HG03469 (cell line): ENCODE results near the gene MRI1.
"Not testable (repeated sequence)": the region's sequence is repeated elsewhere in the genome, so short reads cannot be mapped to it uniquely, and the experiment has no call there.

ENCODE experiments used
- ATAC-seq: cut with Tn5 transposase; IDR thresholded peaks from one replicate; pipeline ENCODE4 v1.9.1; 2021; ENCODE audit warnings: mild to moderate bottlenecking, moderate library complexity, moderate number of reproducible peaks; ENCODE audit not compliant: unreplicated experiment

MRI1 gene

DNA sequence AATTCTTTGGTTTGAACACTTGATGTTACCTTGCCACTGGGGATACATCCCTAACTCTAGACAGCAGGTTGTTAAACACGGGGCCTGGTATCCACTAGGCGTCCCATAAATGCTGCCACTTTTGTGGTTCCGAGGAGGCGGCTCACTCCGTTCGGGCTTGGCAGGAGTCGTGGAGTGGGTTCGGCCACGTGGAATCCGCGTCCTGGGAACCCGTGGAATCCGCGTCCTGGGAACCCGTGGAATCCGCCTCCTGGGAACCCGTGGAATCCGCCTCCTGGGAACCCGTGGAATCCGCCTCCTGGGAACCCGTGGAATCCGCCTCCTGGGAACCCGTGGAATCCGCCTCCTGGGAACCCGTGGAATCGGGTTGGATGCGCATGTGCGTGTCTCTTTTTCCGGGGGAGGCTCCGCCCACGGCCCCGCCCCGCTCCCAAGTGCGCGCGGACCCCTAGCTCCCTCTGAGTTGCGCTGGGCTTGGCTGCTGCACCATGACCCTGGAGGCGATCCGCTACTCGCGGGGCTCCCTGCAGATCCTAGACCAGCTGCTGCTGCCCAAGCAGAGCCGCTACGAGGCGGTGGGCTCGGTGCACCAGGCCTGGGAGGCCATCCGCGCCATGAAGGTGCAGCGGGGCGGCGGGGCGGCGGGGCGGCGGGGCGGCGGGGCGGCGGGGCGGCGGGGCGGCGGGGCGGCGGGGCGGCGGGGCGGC lies at the start of gene MRI1:
TSS of gene MRI1 (plus strand) at position 422 of the 707 bp plus-strand sequence. CDS start at position 489, 67 bp downstream.
- no peak for ATAC-seq

DNA sequence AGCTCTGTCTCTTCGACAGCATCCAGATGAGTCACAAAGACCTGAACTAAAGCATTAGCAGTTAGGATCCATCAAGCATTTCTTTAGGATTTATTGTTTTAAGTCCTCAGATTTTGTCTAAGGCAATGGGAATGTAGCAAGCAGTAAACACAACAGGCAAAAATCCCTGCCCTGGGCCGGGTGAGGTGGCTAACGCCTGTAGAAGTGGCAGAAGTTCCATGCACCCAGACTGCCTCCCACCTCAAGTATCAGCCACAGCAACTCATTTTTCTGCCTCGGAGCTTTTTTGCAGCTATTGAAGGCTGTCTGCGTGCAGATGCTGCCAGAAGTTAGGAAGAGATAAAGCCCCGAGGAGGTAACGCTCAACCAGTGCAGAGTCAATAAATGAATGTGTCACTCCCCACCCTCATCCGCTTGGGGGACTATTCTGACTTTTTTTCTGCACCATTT lies 47.1 kb upstream of the MRI1 start:
- no peak for ATAC-seq

DNA sequence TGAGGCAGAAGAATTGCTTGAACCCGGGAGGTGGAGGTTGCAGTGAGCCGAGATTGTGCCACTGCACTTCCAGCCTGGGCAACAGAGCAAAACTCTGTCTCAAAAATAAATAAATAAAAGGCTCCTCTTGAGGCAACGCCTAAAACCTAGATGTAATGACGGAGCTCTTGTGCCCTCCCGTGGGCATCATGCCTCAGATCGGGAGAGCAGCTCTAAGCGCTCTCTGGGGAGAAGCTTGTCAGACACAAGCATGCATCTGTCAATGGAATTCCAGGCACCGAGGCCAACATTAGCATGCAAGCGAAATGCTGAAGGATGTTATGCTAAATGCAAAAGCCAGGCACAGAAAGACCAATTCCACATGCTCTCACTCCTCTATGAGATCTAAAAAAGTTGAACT lies 45.6 kb upstream of the MRI1 start:
- no peak for ATAC-seq

DNA sequence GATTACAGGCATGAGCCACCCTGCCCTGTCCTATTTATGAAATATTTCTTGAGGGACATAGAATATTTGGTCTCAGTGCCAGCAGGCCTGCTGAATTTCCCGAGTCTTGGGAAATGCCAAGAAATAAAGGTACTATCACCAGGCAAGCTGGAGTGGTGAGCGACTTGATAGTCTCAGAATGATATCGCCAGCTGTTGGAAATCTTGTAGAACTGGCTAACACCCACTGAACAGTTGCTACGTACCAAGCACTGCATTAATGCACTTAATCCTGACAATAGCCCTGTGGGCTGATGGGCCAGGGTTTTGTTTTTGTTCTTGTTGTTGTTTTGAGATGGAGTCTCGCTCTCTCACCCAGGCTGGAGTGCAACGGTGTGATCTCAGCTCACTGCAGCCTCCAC lies 42.2 kb upstream of the MRI1 start:
- no peak for ATAC-seq

DNA sequence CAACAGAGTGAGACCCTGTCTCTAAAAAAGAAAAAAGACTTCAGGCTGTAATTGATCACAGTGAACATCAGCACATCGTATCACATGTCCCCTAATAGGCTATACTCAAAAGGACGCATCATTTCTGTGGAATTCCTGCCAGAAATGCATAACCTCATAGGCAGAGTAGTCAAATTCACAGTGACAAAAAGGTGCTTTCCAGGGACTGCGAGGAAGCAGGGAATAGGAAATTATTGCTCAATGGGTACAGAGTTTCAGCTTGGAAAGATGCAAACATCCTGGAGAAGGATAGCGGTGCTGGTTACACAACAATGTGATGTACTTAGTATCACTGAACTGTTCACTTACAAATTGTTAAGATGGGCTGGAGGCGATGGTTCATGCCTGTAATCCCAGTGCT lies 41.1 kb upstream of the MRI1 start:
- ATAC-seq: no peak

DNA sequence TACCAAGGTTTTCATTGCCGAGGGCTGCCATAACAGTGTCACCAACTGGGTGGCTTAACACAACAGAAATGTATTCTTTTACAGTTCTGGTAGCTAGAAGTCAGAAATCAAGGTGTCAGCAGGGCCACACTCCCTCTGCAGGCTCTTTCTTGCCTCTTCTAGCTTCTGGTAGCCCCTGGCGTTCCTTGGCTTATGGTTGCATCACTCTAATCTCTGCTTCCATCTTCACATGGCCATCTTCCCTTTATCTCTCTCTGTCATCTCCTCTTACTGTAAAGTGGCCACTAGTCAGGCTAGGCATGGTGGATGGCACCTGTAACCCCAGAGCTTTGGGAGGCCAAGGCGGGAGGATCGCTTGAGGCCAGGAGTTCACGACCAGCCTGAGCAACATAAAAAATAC lies 38.0 kb upstream of the MRI1 start:
- ATAC-seq: no peak

DNA sequence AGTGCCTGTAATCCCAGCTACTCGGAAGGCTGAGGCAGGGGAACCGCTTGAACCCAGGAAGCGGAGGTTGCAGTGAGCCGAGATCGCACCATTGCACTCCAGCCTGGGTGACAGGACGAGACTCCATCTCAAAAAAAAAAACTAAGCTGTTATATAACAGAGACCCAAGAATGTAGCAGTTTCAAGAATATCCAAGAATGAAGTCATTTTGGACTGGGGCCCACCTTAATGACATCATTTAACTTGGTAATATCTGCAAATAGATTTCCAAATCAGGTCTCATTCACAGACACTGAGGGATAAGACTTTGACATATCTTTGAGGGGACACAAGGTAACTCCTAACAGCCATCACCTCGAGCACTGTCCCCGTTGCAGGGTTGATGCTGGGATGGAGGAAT lies 36.5 kb upstream of the MRI1 start:
- ATAC-seq: no peak

DNA sequence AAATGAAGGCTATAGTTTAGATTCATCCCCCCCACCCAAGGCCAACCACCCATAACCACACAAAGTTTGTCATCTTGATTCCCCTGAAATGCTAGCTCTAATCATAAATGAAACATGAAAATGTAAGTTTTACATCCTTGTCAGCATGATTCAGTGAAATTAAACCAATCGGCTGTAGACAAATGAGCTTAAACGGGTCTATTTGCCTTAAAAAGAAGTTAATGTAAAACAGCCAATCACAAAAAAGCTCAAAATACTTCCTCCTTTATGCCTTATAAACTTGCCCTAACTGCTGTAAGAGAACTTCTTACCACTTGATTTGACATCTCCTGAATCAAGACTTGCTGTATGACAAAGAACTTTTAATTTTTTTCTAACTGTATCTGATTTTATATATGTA lies 34.5 kb upstream of the MRI1 start:
- ATAC-seq: no peak

DNA sequence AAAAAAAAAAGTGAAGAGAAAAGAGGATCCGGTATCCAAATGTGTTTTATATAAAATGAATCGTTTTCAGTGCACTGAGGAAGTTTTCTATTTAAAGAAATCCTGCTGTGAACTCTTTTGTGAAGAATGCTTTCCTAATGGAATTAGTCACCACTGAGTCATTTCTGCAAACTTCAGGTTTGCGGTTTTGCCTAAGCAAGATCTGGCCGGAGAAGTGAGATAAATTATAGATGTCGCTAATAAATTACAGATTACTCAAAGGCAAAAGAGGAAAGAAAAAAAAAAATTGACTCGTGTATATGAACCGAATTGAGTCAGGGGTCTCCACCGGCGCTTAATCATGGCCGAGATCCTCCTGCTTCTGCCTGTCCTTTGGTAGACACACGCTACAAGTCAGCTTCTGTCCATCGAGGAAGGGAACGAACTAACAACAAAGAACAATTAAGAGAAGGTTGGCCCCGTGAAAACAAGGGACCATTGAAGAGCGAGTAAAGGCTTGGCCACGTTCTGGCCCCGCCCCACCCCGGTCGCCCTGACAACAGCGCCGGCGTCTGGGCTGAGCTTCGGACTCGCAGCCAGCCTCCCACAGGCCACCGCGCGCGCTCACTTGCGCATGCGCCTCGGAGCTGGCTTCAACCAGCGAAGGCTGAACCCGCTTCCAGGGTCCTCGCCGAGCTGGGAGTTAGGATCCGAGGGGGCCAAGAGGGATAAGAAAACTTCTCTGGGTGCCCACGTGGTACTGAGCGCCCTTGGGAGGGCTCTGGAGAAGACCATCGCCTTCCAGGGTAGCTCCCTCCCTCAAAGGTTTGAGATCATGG lies 33.0 kb upstream of the MRI1 start:
- peak; percentile 78 for ATAC-seq

DNA sequence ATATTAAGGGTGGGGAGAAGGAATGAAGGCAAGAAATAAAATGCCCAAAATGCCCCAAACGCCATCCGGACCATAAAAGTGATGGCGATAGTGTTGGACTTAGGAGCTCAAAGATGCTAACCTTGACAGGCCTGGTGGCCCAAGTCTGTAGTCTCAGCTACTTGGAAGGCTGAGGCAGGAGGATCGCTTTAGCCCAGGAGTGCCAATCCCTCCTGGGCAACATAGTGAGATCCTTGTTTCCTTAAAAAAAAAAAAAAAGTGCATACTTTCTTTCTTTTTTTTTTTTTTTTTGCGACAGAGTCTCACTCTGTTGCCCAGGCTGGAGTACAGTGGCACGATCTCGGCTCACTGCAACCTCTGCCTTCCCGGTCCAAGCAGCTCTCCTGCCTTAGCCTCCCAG lies 32.0 kb upstream of the MRI1 start:
- ATAC-seq: no peak

DNA sequence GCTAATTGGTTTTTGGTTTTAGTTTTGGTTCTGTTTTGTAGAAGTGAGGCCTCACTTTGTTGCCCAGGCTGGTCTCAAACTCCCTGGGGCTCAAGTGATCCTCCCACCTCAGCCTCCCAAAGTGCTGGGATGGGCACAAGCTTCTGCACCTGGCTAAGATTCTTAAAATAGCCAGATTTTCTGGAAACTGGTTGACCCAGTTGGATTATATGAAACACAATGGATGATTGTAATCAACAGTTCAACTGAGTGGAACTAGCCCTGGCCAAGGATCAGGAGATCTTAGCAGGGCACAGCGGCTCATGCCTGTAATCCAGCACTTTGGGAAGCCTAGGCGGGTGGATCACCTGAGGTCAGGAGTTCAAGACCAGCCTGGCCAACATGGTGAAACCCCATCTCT lies 29.6 kb upstream of the MRI1 start:
- no peak for ATAC-seq

DNA sequence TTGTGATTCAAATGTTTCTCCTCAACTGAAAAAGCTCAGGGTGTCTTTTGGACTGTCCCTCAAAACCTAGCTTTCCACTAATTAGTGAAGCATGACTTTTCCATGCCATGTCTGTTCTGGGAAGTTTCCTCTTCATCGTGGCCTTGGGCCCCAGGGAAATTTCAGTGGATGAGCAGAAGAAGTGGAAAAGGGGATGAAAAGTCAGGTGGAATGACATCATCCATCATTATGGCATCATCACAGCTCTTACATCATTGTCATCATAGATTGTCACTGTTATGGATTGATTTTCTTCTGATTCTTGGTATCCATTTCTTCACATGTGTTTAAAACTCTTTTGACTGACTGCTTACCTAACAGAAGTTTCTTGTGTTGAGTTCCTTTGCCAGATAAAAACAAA lies 26.2 kb upstream of the MRI1 start:
- no peak for ATAC-seq

DNA sequence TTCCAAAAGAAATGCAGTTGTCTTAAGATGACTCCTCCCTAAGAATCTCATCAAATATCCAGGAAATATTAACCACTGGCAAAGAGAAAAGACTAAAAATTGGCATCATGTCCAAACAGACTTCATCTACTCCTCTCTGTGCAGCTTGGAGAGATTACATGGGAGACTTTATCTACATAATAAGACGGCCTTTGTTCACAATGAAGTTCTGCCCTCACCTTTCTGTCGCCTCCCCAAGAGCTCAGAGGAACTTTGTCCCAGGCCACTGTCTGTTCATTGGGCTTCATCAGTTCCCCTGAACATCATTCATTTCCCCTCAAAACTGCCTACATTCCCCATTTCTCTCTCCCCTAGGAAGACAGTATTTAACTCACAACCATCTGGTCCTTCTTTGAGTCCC lies 22.4 kb upstream of the MRI1 start:
- no peak for ATAC-seq

DNA sequence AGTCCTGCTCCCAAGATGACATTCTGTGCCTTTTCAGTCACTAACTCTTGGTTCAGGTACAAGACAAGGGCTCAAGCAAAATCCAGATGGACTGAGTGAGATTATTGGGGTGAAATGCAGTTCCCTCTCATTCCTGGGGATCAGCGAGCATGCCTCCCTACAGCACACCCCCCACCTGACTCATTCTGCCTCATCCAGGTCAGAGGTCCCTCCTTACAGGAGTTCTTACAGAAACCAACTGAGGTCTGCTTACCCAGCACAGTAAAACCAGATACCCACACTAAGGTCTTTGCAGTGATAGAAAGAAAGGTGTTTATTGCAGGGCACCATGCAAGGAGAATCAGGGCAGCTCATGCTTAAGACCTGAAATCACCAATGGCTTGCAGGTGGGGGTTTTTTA lies 21.6 kb upstream of the MRI1 start:
- no peak for ATAC-seq

DNA sequence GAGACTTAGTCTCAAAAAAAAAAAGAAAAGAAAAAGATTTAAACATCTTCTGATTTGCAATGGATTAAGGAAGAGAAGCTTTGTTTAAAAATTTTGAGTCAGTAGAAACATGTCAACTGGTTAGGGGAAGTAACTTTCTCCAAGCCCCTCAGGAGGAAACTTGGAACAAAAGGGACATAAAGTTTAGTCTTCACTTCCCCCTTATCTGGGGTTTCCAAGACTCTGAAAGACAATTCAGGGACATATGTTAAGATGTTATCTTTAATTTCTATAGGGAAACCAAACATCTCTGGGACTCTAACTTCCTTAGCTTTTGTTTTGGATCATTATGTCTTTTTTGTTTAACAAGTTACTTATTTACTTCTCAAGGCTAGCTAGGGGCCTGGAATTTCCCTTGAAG lies 20.1 kb upstream of the MRI1 start:
- no peak for ATAC-seq

DNA sequence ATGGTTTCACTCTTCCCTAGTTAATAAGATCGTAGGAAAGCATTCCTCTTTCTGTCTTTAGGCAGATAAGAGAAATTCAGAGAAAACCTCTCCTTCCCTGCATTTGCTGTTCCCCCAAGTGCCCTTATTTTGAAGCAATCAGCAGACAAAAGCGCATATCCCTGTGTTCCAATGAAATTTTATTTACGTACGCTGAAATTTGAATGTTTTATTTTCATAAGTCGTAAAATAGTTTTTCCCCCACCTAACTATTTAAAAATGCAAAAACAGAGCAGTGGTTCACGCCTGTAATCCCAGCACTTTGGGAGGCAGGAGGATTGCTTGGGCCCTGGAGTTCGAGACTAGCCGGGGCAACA lies 17.2 kb upstream of the MRI1 start:
- no peak for ATAC-seq

DNA sequence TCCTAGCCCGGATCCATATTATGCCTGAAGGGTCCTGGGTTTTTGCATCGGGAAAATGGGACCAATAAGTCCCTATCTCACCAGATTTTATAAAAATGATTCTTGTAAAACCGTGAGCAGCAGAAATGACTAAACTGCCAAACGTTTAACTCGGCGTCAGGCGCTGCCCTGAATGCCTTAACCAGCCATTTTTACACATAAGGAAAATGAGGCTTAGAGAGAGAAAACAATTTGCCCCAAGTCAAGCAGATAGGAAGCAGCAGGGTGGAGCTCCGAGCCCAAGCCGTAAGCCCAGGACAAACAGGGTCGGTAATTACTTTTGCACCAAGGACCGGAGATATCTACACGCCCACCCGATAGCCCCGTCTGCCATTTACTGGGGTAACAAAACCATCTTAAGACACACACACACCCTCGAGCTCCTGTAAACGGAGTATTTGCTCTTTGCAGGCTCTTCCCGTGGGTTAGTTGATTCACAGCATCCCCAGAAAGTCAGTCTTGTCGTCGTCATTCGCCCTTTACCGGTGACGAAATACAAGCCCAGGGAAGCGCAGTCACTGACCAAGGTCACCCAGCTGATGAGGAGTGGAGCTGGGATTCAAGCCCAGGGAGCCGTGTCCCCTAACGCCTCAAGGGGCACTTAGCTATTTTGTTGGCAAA lies 16.0 kb upstream of the MRI1 start:
- ATAC-seq: no peak

DNA sequence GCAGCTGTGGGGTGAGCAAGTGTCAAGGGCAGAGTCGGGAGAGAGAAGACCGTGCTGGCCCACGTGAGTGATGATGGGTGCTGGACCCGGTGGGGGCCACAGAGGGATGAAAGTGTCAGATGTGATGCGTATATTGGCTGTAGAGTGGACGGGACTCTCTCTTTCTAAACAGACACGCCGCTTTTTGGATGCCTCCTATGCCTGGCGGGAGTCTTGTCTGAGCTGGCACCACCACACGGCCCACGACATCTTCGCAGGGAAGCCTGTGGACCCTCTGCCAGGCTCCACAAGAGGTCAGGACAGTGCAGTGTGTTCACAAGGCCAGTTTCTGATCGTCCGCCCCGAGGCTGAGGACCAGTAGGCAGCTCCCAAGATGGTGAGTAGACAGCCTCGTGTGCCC lies 12.9 kb upstream of the MRI1 start:
- ATAC-seq: no peak

DNA sequence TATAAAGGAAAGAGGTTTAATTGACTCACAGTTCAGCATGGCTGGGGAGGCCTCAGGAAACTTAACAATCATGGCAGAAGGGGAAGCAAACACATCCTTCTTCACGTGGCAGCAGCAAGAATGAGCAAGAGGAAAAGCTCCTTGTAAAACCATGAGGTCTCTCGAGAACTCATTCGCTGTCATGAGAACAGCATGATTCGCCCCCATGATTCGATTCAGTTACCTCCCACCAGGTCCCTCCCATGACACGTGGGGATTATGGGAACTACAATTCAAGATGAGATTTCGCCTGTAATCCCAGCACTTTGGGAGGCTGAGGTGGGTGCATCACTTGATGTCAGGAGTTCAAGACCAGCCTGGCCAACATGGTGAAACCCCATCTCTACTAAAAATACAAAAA lies 10.7 kb upstream of the MRI1 start:
- not testable (repeated sequence) for ATAC-seq

DNA sequence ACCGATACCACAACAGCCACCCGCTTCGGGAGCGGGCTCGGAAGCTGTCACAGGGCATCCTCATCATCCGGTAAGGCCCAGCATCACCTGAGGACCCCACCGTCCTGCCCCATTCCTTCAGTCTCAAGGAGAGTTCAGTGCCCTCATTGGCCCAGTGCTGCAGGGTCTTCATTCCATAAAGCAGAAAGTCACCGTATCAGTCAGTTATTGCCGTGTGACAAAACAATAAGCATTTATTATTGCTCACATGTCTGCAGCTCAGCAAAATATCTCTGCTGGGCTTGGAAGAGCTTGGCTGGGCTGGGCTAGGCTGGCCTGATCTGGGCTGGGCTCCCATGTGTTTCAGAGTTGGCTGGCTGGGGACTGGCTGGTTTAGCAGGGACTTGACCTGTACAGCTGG lies 8.1 kb upstream of the MRI1 start:
- no peak for ATAC-seq

DNA sequence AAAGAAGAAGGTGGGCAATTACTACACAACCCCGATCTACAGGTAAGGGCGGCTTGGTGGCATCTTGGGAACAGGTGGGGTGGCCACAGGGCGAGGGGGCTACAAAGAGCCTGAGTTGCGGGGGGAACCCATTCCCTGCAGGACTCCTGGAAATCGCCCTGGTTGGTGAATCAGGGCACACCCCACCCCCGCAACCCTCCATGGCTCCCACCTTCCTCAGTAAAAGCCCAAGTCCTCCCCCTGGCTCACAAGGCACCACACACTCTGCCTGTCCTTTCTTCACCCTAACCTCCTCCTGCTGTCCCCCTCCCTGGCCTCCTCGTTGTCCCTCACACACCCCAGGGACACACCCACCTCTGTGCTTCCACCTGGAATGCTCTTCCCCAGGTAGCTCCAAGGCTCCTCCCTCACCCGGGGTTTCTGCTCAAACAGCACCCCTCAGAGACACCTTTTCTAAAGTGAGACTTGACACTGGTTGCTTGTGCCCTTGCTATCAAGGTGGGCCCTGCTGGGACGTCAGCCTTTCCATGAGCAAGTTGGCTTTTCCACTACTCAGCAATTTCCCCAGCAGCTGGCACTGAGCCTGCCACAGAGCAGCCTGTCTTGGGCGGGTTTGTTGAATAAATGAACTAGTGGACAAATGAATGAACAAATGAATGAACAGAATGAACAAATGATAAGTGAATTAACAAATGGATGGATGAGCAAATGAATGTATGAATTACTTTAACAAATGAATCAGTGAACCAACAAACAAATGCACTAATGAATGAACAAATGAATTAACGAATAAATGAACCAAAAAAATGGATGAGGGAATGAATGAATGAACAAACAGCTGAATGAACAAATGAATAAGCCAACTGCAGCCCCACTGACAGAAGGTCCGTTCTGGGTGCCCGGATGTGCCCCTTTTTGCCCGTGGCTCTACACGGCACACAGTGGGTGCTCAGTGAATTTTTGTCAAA lies 6.2 kb upstream of the MRI1 start:
- no peak for ATAC-seq
